HepG2 (cell line): ENCODE data around the gene PLEKHG5. TPM values are rescaled to one million over a fixed set of nuclear protein-coding genes. Genes with fewer than 3 reads are reported as not detected.
A peak's percentile ranks its signal among the peaks of the same experiment; 100 is the strongest.

Source experiments
- AGO1 ChIP-seq: fragments of 200-400 bp; formaldehyde crosslinking; IDR thresholded peaks from 2 replicates; pipeline ENCODE4 v1.6.1; 2017; ENCODE audit warnings: mild to moderate bottlenecking, low read depth, low read length, moderate library complexity; ENCODE audit not compliant: poor library complexity, severe bottlenecking
- ARNT2 ChIP-seq: sonication (generic); formaldehyde crosslinking; IDR thresholded peaks from 2 replicates; pipeline ENCODE4 v1.8.0; 2022; ENCODE audit warnings: mild to moderate bottlenecking, low read depth, missing genetic modification reagents, moderate library complexity
- ATAD3A ChIP-seq: sonication (generic); formaldehyde crosslinking; IDR thresholded peaks from 2 replicates; pipeline ENCODE4 v1.4.0; 2020; ENCODE audit warnings: missing genetic modification reagents
- HDAC2 ChIP-seq: sonication (generic); formaldehyde crosslinking; IDR thresholded peaks from 2 replicates; pipeline ENCODE4 v1.4.0; 2020; ENCODE audit warnings: missing genetic modification reagents
- HHEX ChIP-seq: IDR thresholded peaks from 2 replicates; pipeline ENCODE4 v1.6.1; 2016; ENCODE audit warnings: control low read depth
- HNRNPL ChIP-seq: fragments of 200-400 bp; formaldehyde crosslinking; IDR thresholded peaks from 2 replicates; pipeline ENCODE4 v1.6.1; 2017; ENCODE audit warnings: mild to moderate bottlenecking, low read depth, low read length
- JDP2 ChIP-seq: sonication (generic); formaldehyde crosslinking; IDR thresholded peaks from 2 replicates; pipeline ENCODE4 v1.8.1; 2022; ENCODE audit warnings: missing genetic modification reagents, borderline replicate concordance
- KLF12 ChIP-seq: sonication (generic); formaldehyde crosslinking; IDR thresholded peaks from 2 replicates; pipeline ENCODE4 v1.4.0; 2020; ENCODE audit warnings: missing genetic modification reagents, borderline replicate concordance
- NAIF1 ChIP-seq: sonication (generic); formaldehyde crosslinking; IDR thresholded peaks from 2 replicates; pipeline ENCODE4 v1.5.0; 2020; ENCODE audit warnings: mild to moderate bottlenecking, missing genetic modification reagents, borderline replicate concordance
- NFE2L1 ChIP-seq: sonication (generic); formaldehyde crosslinking; IDR thresholded peaks from 2 replicates; pipeline ENCODE4 v1.4.0; 2020; ENCODE audit warnings: missing genetic modification reagents, mild to moderate bottlenecking, borderline replicate concordance
- POGZ ChIP-seq: sonication (generic); formaldehyde crosslinking; IDR thresholded peaks from 2 replicates; pipeline ENCODE4 v1.4.0; 2020; ENCODE audit warnings: mild to moderate bottlenecking, missing genetic modification reagents
- POLR2AphosphoS5 ChIP-seq: IDR thresholded peaks from 2 replicates; pipeline ENCODE4 v1.6.1; 2012; ENCODE audit warnings: low read depth, low read length
- PTBP1 ChIP-seq: fragments of 200-400 bp; formaldehyde crosslinking; IDR thresholded peaks from 2 replicates; pipeline ENCODE4 v1.6.1; 2018; ENCODE audit warnings: low read length, low read depth; ENCODE audit not compliant: poor library complexity, severe bottlenecking
- SALL1 ChIP-seq: sonication (generic); formaldehyde crosslinking; IDR thresholded peaks from 2 replicates; pipeline ENCODE4 v1.8.0; 2022; ENCODE audit warnings: mild to moderate bottlenecking, missing genetic modification reagents
- SIX1 ChIP-seq: sonication (generic); formaldehyde crosslinking; IDR thresholded peaks from 2 replicates; pipeline ENCODE4 v1.4.0; 2020; ENCODE audit warnings: missing genetic modification reagents, borderline replicate concordance
- STAG1 ChIP-seq: sonication (generic); formaldehyde crosslinking; IDR thresholded peaks from 2 replicates; pipeline ENCODE4 v1.4.0; 2020; ENCODE audit warnings: missing genetic modification reagents
- TAF15 ChIP-seq: fragments of 200-400 bp; formaldehyde crosslinking; IDR thresholded peaks from one replicate; pipeline ENCODE4 v1.6.1; 2018; ENCODE audit warnings: mild to moderate bottlenecking, low read depth, low read length; ENCODE audit not compliant: poor library complexity, severe bottlenecking
- ZFY ChIP-seq: sonication (generic); formaldehyde crosslinking; IDR thresholded peaks from 2 replicates; pipeline ENCODE4 v1.4.0; 2020; ENCODE audit warnings: missing genetic modification reagents
- ZMYM2 ChIP-seq: sonication (generic); formaldehyde crosslinking; IDR thresholded peaks from 2 replicates; pipeline ENCODE4 v1.8.0; 2022; ENCODE audit warnings: mild to moderate bottlenecking, missing genetic modification reagents
- ZNF205 ChIP-seq: IDR thresholded peaks from 2 replicates; pipeline ENCODE4 v1.6.1; 2018; ENCODE audit warnings: missing biosample characterization, missing genetic modification reagents
- ZNF367 ChIP-seq: sonication (generic); formaldehyde crosslinking; IDR thresholded peaks from 2 replicates; pipeline ENCODE4 v1.4.0; 2020; ENCODE audit warnings: missing genetic modification reagents, borderline replicate concordance
- ZNF468 ChIP-seq: sonication (generic); formaldehyde crosslinking; IDR thresholded peaks from 2 replicates; pipeline ENCODE4 v1.8.0; 2022; ENCODE audit warnings: mild to moderate bottlenecking, moderate library complexity, missing genetic modification reagents
- ZNF501 ChIP-seq: sonication (generic); formaldehyde crosslinking; IDR thresholded peaks from 2 replicates; pipeline ENCODE4 v1.5.1; 2020; ENCODE audit warnings: mild to moderate bottlenecking, moderate library complexity, missing genetic modification reagents
- ZNF747 ChIP-seq: sonication (generic); formaldehyde crosslinking; IDR thresholded peaks from 2 replicates; pipeline ENCODE4 v1.8.1; 2023; ENCODE audit warnings: missing genetic modification reagents, mild to moderate bottlenecking, borderline replicate concordance
- polyA plus RNA-seq, 8 experiments: library from polyadenylated mRNA; depleted of rRNA in 3 of 8; stranded (reverse) in 7 of 8; unstranded in 1 of 8; fragments of >200 nt; fragmentation: Illumina TruSeq in 4 of 8; extraction: Trizol in 4 of 8; gene quantifications; 2 replicates each; pipeline versions ENCODE4 v1.2.1 to v1.2.3, GENCODE V29; 2011 to 2016; ENCODE audit warnings: low read depth in 4 of 8, missing spikeins in 1 of 8, mixed read lengths in 1 of 8; ENCODE audit not compliant: insufficient read depth in 1 of 8
- total RNA-seq, 5 experiments: library from RNA; depleted of rRNA; stranded (reverse); fragments of >200 nt; fragmentation: Illumina TruSeq; extraction: Trizol; gene quantifications; 2 replicates each; pipeline ENCODE4 v1.2.3, GENCODE V29; 2016; ENCODE audit warnings: low read depth in 1 of 5
- TF ChIP-seq, protein P1 (sequence below): sonication (generic); formaldehyde crosslinking; IDR thresholded peaks from 2 replicates; pipeline ENCODE4 v1.5.1; 2020; ENCODE audit warnings: missing genetic modification reagents, mild to moderate bottlenecking, borderline replicate concordance
- TF ChIP-seq, protein P2 (sequence below): sonication (generic); IDR thresholded peaks from 2 replicates; pipeline ENCODE4 v1.6.1; 2016; ENCODE audit warnings: low read depth, borderline replicate concordance
- TF ChIP-seq, protein P3 (sequence below): sonication (generic); formaldehyde crosslinking; IDR thresholded peaks from 2 replicates; pipeline ENCODE4 v1.4.0; 2020; ENCODE audit warnings: missing genetic modification reagents, mild to moderate bottlenecking, borderline replicate concordance

PLEKHG5 gene
- total and polyA plus RNA-seq, 2 of the 13 experiments (the other 11 are each of a cell fraction or from before 2014, with no cell fraction given), result 1.9 to 3.5 TPM

DNA sequence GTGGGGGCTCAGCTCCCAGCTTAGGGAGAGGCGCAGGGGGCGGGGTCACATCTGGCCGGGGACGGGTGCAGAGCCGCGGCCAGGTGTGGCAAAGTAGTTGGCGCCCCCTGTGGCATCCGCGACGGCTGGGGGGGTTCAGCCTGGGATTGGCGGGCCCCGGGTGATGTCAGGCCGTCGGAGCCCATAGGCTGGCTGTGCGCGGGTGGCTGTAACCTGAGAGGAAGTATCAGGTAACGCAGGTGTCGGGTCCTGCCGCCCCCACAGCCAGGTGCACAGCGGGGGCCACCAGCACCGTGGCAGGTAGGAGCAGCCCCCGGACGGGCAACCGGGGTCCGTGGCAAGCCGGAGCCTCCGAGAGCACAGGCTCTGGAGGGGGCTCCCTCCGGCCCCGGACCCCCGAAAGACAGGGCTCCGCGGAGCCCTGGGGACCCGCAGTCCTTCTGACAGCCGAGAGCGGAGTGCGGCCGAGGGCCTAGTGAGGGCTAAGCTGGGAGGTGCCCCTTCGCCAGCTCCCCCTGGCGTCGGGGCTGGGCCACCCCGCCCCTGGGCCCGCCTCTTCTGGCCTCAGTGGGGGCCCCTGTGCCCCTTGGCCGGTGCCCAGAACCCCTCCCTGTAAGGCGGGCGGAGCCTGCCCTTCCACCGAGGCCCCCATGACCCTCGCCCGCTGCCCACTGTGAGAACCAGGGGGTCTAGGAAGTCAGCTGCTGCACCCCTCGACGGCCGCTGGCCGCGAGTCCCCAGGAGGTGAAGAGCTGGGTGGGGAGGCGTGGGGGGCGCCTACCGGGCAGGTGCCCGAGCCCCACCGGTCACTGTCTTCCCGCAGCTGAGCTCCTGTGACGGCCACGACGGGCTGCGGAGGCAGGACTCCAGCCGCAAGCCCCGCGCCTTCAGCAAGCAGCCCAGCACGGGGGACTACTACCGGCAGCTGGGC, 43.4 kb downstream of the PLEKHG5 start (continued):
- TF ChIP-seq, protein P1, sequence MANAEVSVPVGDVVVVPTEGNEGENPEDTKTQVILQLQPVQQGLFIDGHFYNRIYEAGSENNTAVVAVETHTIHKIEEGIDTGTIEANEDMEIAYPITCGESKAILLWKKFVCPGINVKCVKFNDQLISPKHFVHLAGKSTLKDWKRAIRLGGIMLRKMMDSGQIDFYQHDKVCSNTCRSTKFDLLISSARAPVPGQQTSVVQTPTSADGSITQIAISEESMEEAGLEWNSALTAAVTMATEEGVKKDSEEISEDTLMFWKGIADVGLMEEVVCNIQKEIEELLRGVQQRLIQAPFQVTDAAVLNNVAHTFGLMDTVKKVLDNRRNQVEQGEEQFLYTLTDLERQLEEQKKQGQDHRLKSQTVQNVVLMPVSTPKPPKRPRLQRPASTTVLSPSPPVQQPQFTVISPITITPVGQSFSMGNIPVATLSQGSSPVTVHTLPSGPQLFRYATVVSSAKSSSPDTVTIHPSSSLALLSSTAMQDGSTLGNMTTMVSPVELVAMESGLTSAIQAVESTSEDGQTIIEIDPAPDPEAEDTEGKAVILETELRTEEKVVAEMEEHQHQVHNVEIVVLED (CRISPR knock-in tag), result no peak
- TF ChIP-seq ZMYM2, result peak; percentile 75; the same call in 1 of the 2 replicates
- TF ChIP-seq ZNF747 (CRISPR knock-in tag), result 0 out of 2 replicates have a peak, but pooled peaks have one; percentile 31
- no peak for TF ChIP-seq HHEX (CRISPR knock-in tag)
- TF ChIP-seq POGZ (CRISPR knock-in tag), result peak; percentile 46; the same call in 1 of the 2 replicates
- TF ChIP-seq, protein P2, sequence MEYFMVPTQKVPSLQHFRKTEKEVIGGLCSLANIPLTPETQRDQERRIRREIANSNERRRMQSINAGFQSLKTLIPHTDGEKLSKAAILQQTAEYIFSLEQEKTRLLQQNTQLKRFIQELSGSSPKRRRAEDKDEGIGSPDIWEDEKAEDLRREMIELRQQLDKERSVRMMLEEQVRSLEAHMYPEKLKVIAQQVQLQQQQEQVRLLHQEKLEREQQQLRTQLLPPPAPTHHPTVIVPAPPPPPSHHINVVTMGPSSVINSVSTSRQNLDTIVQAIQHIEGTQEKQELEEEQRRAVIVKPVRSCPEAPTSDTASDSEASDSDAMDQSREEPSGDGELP, result peak; percentile 26; the same call in 1 of the 2 replicates
- peak; percentile 97 for TF ChIP-seq ZNF205 (CRISPR knock-in tag)
- no peak for TF ChIP-seq NFE2L1 (CRISPR knock-in tag)
- TF ChIP-seq ZNF367, result 0 out of 2 replicates have a peak, but pooled peaks have one; percentile 27
- peak; percentile 36; the same call in 1 of the 2 replicates for TF ChIP-seq ZFY
- peak; percentile 72 for TF ChIP-seq AGO1
- peak; percentile 63; the same call in 1 of the 2 replicates for TF ChIP-seq ARNT2 (CRISPR knock-in tag)
- TF ChIP-seq POLR2AphosphoS5, result peak; percentile 63
- peak; percentile 29; the same call in 1 of the 2 replicates for TF ChIP-seq JDP2 (CRISPR knock-in tag)
- TF ChIP-seq ZNF468 (CRISPR knock-in tag), result no peak
- TF ChIP-seq NAIF1 (CRISPR knock-in tag), result 0 out of 2 replicates have a peak, but pooled peaks have one; percentile 3
- no peak for TF ChIP-seq ATAD3A (CRISPR knock-in tag)
- TF ChIP-seq KLF12 (CRISPR knock-in tag), result peak; percentile 80
- no peak for TF ChIP-seq STAG1 (CRISPR knock-in tag)
- TF ChIP-seq SIX1 (CRISPR knock-in tag), result peak; percentile 93
- TF ChIP-seq HDAC2 (CRISPR knock-in tag), result peak; percentile 37; the same call in 1 of the 2 replicates
- TF ChIP-seq TAF15, result peak; percentile 13
- TF ChIP-seq, protein P3, sequence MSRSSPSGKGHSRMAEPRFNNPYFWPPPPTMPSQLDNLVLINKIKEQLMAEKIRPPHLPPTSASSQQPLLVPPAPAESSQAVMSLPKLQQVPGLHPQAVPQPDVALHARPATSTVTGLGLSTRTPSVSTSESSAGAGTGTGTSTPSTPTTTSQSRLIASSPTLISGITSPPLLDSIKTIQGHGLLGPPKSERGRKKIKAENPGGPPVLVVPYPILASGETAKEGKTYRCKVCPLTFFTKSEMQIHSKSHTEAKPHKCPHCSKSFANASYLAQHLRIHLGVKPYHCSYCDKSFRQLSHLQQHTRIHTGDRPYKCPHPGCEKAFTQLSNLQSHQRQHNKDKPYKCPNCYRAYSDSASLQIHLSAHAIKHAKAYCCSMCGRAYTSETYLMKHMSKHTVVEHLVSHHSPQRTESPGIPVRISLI (CRISPR knock-in tag), result no peak
- no peak for TF ChIP-seq PTBP1
- peak; percentile 58 for TF ChIP-seq SALL1 (CRISPR knock-in tag)
- peak; percentile 33 for TF ChIP-seq ZNF501 (CRISPR knock-in tag)
- peak; percentile 99 for TF ChIP-seq HNRNPL
